Measurements from ENCODE around the gene LRP2.

LRP2 gene

DNA sequence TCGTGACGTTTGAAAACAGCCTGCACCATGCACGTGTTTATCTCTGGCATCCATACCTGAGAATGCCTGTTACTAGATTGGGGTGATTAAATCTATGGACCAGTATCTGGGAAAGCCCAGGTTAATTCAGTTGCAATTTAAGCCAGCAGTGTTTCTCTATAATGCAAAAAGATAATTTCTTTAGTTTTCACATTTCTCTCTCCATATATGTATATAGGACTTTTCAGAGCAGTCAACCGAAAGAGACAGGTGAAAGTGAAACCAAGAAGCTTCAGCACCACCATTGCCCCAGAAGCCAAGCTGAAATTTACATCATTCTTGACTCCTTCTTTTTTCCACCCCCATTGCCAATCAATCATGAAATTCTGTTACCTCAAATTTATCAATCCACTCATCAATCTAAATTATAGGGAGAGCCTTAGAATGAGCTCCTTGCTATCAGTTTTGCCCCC lies 2.7 kb upstream of the LRP2 start:
- H3K27ac Mint-ChIP-seq = peak overlapping the region in 1 of 3 experiments; percentile 1
- H3K4me3 Mint-ChIP-seq = peak overlapping the region; percentile 79 to 83 (median 83)
- H3K27me3 Mint-ChIP-seq (ENCODE audit: low read depth) = peaks cover 53% of the 10 kb centered on the region
- TF ChIP-seq, protein P1, sequence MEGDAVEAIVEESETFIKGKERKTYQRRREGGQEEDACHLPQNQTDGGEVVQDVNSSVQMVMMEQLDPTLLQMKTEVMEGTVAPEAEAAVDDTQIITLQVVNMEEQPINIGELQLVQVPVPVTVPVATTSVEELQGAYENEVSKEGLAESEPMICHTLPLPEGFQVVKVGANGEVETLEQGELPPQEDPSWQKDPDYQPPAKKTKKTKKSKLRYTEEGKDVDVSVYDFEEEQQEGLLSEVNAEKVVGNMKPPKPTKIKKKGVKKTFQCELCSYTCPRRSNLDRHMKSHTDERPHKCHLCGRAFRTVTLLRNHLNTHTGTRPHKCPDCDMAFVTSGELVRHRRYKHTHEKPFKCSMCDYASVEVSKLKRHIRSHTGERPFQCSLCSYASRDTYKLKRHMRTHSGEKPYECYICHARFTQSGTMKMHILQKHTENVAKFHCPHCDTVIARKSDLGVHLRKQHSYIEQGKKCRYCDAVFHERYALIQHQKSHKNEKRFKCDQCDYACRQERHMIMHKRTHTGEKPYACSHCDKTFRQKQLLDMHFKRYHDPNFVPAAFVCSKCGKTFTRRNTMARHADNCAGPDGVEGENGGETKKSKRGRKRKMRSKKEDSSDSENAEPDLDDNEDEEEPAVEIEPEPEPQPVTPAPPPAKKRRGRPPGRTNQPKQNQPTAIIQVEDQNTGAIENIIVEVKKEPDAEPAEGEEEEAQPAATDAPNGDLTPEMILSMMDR (IDR thresholded peaks at IDR 0.05; ENCODE audit: unreplicated experiment in 3 of 3) = no peak
- H3K9me3 Mint-ChIP-seq = no peaks in the 10 kb centered on the region
- H3K36me3 Mint-ChIP-seq (ENCODE audit: low read depth) = no peaks in the 10 kb centered on the region
- H3K4me1 Mint-ChIP-seq = peaks cover 24% of the 10 kb centered on the region

DNA sequence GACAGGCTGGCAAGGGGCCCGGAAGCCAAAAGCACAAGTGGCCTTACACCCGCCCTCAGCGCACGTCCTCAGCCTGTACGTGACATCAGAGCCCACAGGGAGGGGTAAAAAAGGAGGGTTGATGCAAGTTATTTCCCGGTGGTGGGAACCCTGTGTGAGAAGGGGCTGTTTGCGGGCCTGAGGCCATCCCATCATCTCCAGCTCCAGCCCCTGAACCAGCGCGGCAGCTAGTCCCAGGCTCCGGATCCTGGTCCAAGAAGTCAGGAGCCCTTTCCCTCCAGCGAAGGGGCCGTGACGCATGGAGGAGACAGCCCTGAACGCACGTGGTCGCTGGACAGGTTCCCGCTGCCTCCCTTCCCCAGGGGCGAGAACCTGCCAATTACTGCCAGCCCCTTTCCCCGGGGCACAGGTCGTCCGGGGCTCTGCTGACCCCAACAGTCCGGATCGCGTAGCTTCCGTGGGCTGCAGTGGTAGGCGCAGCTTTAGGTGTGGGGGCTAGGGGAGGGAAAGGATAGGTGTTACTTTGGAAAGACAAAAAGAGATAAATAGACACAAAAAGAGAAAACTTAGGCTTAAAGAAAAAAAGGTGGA lies 1.3 kb upstream of the LRP2 start:
- Mint-ChIP-seq H3K9me3 (no peaks in the 10 kb centered on the region), H3K36me3 (ENCODE audit: low read depth) (no peaks in the 10 kb centered on the region), H3K27ac (no peak overlapping the region), H3K4me1 (peaks cover 24% of the 10 kb centered on the region), H3K4me3 (peak overlapping the region; percentile 79 to 83 (median 83)), H3K27me3 (ENCODE audit: low read depth) (peaks cover 65% of the 10 kb centered on the region)
- TF ChIP-seq, protein P1 (IDR thresholded peaks at IDR 0.05; ENCODE audit: unreplicated experiment in 3 of 3) = no peak

DNA sequence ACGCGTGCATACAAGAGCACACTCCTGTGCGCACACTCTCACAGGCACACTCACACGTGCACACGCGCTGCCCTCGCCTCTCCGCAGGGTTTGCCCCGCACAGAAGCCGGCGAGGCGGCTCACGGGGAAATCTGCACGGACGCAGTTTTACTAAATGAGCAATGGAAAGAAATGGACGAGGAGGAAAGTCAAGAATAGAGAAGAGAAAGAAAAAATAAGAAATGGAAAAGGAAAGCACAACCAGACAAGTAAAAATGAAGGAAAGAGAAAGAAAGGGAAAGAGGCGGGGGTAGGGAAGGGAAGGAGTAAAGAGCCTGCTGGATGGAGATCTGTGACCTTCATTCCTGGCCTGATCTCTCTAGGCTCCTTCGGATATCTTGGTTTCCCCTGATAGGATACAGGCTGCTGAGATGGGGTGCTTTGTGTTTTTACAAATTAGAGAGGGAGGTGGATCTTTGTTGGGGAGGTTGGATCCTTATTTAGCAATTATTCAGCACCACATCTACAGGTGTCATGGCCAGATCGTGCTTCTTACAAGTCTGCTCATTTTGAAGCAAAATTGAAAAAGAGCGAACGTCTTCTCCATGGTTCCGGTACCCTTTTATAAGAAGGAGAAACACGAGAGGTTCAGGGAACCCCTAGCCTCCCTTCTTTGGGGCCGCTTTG lies 693 bp upstream of the LRP2 start:
- Mint-ChIP-seq H3K27ac (peak overlapping the region in 2 of 3 experiments; percentile 6 to 39), H3K27me3 (ENCODE audit: low read depth) (peaks cover 71% of the 10 kb centered on the region), H3K36me3 (ENCODE audit: low read depth) (no peaks in the 10 kb centered on the region), H3K9me3 (no peaks in the 10 kb centered on the region), H3K4me3 (peak overlapping the region; percentile 79 to 83 (median 83)), H3K4me1 (peaks cover 24% of the 10 kb centered on the region)
- TF ChIP-seq, protein P1 (IDR thresholded peaks at IDR 0.05; ENCODE audit: unreplicated experiment in 3 of 3) = no peak

DNA sequence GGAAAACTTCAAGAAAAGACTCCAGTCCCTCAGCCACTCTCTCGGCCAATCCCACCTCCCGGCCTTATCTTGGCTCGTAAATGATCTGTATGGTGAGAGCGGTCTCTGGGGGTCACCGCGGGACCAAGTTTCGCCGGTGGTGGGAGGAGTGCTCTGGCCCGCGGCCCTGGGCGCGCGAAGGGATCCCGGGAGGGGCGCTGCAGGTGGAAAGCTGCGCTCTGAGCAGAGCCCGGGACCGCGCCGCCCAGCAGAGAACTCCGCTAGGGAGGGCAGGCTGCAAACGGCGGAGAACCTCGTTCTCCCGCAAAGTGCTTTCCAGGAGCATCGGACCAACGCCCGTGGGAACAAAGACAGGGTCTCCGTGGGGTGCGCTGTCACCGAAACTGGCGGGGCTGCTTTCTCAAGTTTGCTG lies 622 bp downstream of the LRP2 start:
- TF ChIP-seq, protein P1 (IDR thresholded peaks at IDR 0.05; ENCODE audit: unreplicated experiment in 3 of 3) = no peak
- Mint-ChIP-seq H3K4me1 (peaks cover 24% of the 10 kb centered on the region), H3K27me3 (ENCODE audit: low read depth) (peaks cover 76% of the 10 kb centered on the region), H3K27ac (peak overlapping the region in 1 of 3 experiments; percentile 5), H3K9me3 (no peaks in the 10 kb centered on the region), H3K36me3 (ENCODE audit: low read depth) (no peaks in the 10 kb centered on the region), H3K4me3 (peak overlapping the region; percentile 67 to 90 (median 76))

DNA sequence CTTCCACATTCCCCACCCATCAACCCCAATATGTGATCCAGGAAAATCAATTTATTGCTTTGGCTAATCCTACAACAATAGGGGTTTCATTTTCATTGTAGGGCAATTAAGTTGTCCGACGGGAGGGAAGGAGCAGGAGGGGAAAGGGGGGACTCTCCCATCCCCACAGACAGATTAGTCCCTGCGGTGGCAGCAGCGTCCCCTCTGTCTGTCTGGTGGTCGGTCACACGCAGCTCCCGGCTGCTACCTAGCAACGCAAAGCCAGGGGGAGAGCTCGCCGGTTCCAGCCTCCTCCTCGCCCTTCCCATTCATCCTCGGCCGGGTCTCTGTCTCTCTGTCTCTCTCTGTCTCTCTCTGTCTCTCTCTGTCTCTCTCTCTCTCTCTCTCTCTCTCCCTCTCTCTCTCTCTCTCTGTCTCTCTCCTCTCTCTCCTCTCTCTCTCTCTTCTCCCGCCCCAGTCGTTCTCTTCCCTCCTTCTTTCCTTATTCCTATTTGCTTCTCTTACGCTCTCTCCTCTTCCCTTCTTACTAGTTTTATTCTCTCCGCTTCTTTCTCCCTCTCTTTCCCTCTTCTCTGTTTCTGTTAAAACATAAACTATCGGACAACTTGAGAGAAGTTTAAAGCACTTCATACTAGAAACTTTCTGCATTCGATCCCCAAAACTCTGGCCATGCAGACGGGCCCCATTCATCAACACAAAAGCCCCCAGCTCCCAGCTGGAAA lies 1.2 kb downstream of the LRP2 start:
- Mint-ChIP-seq H3K4me3 (peak overlapping the region; percentile 67 to 90 (median 76)), H3K36me3 (ENCODE audit: low read depth) (no peaks in the 10 kb centered on the region), H3K9me3 (no peaks in the 10 kb centered on the region), H3K27me3 (ENCODE audit: low read depth) (peaks cover 81% of the 10 kb centered on the region), H3K4me1 (peaks cover 24% of the 10 kb centered on the region), H3K27ac (peak overlapping the region in 1 of 3 experiments; percentile 5)
- TF ChIP-seq, protein P1 (IDR thresholded peaks at IDR 0.05; ENCODE audit: unreplicated experiment in 3 of 3) = no peak

Measured in nephron (organoid).